ENCODE data around the gene HORMAD2. TPM values are rescaled to one million over a fixed set of nuclear protein-coding genes. Genes with fewer than 3 reads are reported as not detected.

The HORMAD2 gene
- polyA plus RNA-seq, 1 donor = not detected

DNA sequence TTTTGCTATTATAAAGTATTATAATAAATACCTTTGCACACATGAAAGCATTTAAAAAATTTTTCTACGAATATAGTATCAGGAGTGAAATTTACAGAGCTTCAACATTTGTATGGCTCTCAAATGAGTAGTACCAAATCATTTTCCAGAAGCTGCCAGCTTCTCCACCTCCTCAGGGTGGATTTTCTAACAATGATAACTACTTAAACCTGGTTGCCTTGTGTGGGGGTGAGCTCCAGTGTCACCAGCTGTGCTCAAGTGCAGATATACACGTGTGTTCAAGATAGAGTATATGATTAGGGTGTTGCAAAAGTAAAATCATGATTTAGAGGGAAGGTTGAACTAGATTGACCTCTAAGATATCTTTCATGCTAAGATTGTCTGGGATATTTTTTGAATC is 48.2 kb downstream of the HORMAD2 start:
- 40% methylated on average over 1 of the region's 2 CpGs for WGBS (ENCODE audit: insufficient coverage, low lambda C conversion rate)
- DNase-seq = no peak
- no peaks in the 10 kb centered on the region for H3K36me3 ChIP-seq (ENCODE audit: control insufficient read depth, insufficient read depth, low read length)
- no peak overlapping the region for H3K27ac ChIP-seq (ENCODE audit: low read length)
- no peaks in the 10 kb centered on the region for H3K27me3 ChIP-seq (ENCODE audit: control insufficient read depth, insufficient read depth, low read length)
- no peak overlapping the region for H3K4me3 ChIP-seq (ENCODE audit: low read length)
- H3K4me1 ChIP-seq (ENCODE audit: control insufficient read depth, insufficient read depth, low read length) = no peaks in the 10 kb centered on the region
- no peaks in the 10 kb centered on the region for H3K9me3 ChIP-seq (ENCODE audit: control insufficient read depth, low read depth, low read length)

- WGBS (ENCODE audit: insufficient coverage, low lambda C conversion rate) = 100% methylated on average over 1 of the region's 1 CpG
- Histone ChIP-seq H3K9me3 (ENCODE audit: control insufficient read depth, low read depth, low read length) (no peaks in the 10 kb centered on the region), H3K4me3 (ENCODE audit: low read length) (no peak overlapping the region), H3K27ac (ENCODE audit: low read length) (no peak overlapping the region), H3K27me3 (ENCODE audit: control insufficient read depth, insufficient read depth, low read length) (no peaks in the 10 kb centered on the region), H3K36me3 (ENCODE audit: control insufficient read depth, insufficient read depth, low read length) (no peaks in the 10 kb centered on the region), H3K4me1 (ENCODE audit: control insufficient read depth, insufficient read depth, low read length) (no peaks in the 10 kb centered on the region)
- DNase-seq = no peak
These were observed 49.4 kb downstream of the HORMAD2 start for GRCh38 chr22:30129636-30130035.

DNA sequence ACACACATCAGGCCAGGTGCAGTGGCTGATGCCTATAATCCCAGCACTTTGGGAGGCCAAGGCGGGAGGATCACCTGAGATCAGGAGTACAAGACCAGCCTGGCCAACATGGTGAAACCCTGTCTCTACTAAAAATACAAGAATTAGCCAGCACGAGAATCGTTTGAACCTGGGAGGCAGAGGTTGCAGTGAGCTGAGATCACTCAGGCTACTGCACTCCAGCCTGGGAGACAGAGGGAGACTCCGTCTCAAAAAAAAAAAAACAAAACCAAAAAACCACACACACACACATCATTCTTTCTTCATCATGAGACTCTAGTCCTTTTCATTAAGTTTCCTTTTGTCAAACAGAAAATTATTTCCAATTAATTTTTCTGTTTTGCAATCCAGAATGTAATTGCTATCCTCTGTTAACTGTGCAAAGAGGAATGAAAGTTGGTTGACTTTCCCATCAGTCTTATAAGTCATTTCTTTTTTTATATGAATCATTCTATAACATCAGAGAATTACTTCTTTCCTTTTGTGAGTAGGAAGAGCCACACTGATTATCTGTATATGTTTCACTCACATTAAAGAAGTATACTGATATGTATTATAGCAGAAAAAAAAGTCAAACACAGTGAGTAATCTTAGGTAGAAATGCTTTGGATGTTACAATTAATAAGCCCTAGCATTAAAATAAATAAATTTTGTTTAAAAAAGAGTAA is 52.2 kb downstream of the HORMAD2 start:
- Histone ChIP-seq H3K27me3 (ENCODE audit: control insufficient read depth, insufficient read depth, low read length) (no peaks in the 10 kb centered on the region), H3K9me3 (ENCODE audit: control insufficient read depth, low read depth, low read length) (no peaks in the 10 kb centered on the region), H3K27ac (ENCODE audit: low read length) (no peak overlapping the region), H3K4me1 (ENCODE audit: control insufficient read depth, insufficient read depth, low read length) (no peaks in the 10 kb centered on the region), H3K4me3 (ENCODE audit: low read length) (no peak overlapping the region), H3K36me3 (ENCODE audit: control insufficient read depth, insufficient read depth, low read length) (no peaks in the 10 kb centered on the region)
- no CpG with 5 or more reads among the region's 4 CpGs for WGBS (ENCODE audit: insufficient coverage, low lambda C conversion rate)
- no peak for DNase-seq

GRCh38 chr22:30140414-30140813 is 60.1 kb downstream of the HORMAD2 start:
- DNase-seq = no peak
- Histone ChIP-seq H3K4me3 (ENCODE audit: low read length) (no peak overlapping the region), H3K27ac (ENCODE audit: low read length) (no peak overlapping the region), H3K36me3 (ENCODE audit: control insufficient read depth, insufficient read depth, low read length) (no peaks in the 10 kb centered on the region), H3K9me3 (ENCODE audit: control insufficient read depth, low read depth, low read length) (peaks cover 13% of the 10 kb centered on the region), H3K27me3 (ENCODE audit: control insufficient read depth, insufficient read depth, low read length) (peaks cover 2% of the 10 kb centered on the region), H3K4me1 (ENCODE audit: control insufficient read depth, insufficient read depth, low read length) (no peaks in the 10 kb centered on the region)

GRCh38 chr22:30143265-30143664 is 63.0 kb downstream of the HORMAD2 start:
- no peaks in the 10 kb centered on the region for H3K4me1 ChIP-seq (ENCODE audit: control insufficient read depth, insufficient read depth, low read length)

DNA sequence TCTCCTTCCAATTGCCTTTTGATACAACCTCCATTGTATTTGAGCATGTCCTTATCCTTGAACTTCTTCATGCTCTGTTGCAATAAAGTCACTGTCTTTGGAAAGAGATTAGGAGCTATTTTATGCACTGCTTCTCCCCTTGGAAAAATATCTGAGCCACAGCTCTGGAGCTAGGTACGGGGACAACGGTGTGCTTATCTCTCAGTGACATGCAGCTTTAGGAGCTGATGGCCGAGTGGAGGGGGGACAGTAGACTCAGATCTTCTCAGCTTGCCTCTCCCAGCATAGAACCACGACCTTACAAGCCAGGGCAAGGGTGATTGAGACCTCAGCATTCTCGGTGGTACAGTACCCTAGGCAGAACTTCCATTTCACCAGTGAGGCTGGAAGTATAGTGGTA is 64.1 kb downstream of the HORMAD2 start:
- Histone ChIP-seq H3K4me3 (ENCODE audit: low read length) (no peak overlapping the region), H3K27ac (ENCODE audit: low read length) (no peak overlapping the region), H3K36me3 (ENCODE audit: control insufficient read depth, insufficient read depth, low read length) (no peaks in the 10 kb centered on the region), H3K9me3 (ENCODE audit: control insufficient read depth, low read depth, low read length) (peaks cover 13% of the 10 kb centered on the region), H3K27me3 (ENCODE audit: control insufficient read depth, insufficient read depth, low read length) (peaks cover 2% of the 10 kb centered on the region), H3K4me1 (ENCODE audit: control insufficient read depth, insufficient read depth, low read length) (no peaks in the 10 kb centered on the region)
- DNase-seq = no peak
- no CpG with 5 or more reads among the region's 5 CpGs for WGBS (ENCODE audit: insufficient coverage, low lambda C conversion rate)

More at GRCh38 chr22:30143265-30143664, 63.0 kb downstream of the HORMAD2 start:
- H3K4me3 ChIP-seq (ENCODE audit: low read length) = no peak overlapping the region
- H3K27ac ChIP-seq (ENCODE audit: low read length) = no peak overlapping the region
- no peak for DNase-seq
- WGBS (ENCODE audit: insufficient coverage, low lambda C conversion rate) = 100% methylated on average over 1 of the region's 2 CpGs
- H3K27me3 ChIP-seq (ENCODE audit: control insufficient read depth, insufficient read depth, low read length) = peaks cover 2% of the 10 kb centered on the region
- H3K9me3 ChIP-seq (ENCODE audit: control insufficient read depth, low read depth, low read length) = peaks cover 13% of the 10 kb centered on the region
- H3K36me3 ChIP-seq (ENCODE audit: control insufficient read depth, insufficient read depth, low read length) = no peaks in the 10 kb centered on the region

- WGBS (ENCODE audit: insufficient coverage, low lambda C conversion rate) = no CpG with 5 or more reads among the region's 1 CpG
- no peaks in the 10 kb centered on the region for H3K36me3 ChIP-seq (ENCODE audit: control insufficient read depth, insufficient read depth, low read length)
- H3K9me3 ChIP-seq (ENCODE audit: control insufficient read depth, low read depth, low read length) = no peaks in the 10 kb centered on the region
- no peaks in the 10 kb centered on the region for H3K4me1 ChIP-seq (ENCODE audit: control insufficient read depth, insufficient read depth, low read length)
- no peak for DNase-seq
- no peak overlapping the region for H3K4me3 ChIP-seq (ENCODE audit: low read length)
- no peak overlapping the region for H3K27ac ChIP-seq (ENCODE audit: low read length)
- no peaks in the 10 kb centered on the region for H3K27me3 ChIP-seq (ENCODE audit: control insufficient read depth, insufficient read depth, low read length)
These were observed 69.9 kb downstream of the HORMAD2 start for GRCh38 chr22:30150212-30150611.

DNA sequence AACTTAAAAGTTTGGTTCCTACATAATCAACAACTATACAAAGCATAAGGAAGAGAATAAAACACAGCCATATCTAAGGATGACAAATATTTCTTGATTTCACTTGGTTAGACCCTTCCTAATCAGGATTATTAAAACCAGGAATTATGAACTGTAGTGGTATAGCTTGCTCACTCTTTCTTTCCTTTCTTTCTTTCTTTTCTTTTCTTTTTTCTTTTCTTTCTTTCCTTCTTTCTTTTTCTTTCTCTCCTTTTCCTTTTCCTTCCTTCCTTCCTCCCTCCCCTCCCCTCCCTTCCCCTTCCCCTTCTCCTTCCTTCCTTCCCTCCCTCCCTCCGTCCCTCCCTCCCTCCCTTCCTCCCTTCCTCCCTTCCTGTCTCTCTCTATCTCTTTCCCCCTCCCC is 78.0 kb downstream of the HORMAD2 start:
- Histone ChIP-seq H3K4me3 (ENCODE audit: low read length) (no peak overlapping the region), H3K36me3 (ENCODE audit: control insufficient read depth, insufficient read depth, low read length) (no peaks in the 10 kb centered on the region), H3K27ac (ENCODE audit: low read length) (no peak overlapping the region), H3K27me3 (ENCODE audit: control insufficient read depth, insufficient read depth, low read length) (no peaks in the 10 kb centered on the region), H3K9me3 (ENCODE audit: control insufficient read depth, low read depth, low read length) (no peaks in the 10 kb centered on the region), H3K4me1 (ENCODE audit: control insufficient read depth, insufficient read depth, low read length) (no peaks in the 10 kb centered on the region)
- WGBS (ENCODE audit: insufficient coverage, low lambda C conversion rate) = no CpG with 5 or more reads among the region's 1 CpG
- no peak for DNase-seq

- WGBS (ENCODE audit: insufficient coverage, low lambda C conversion rate) = 90% methylated on average over 2 of the region's 11 CpGs
- Histone ChIP-seq H3K36me3 (ENCODE audit: control insufficient read depth, insufficient read depth, low read length) (no peaks in the 10 kb centered on the region), H3K27ac (ENCODE audit: low read length) (no peak overlapping the region), H3K4me3 (ENCODE audit: low read length) (no peak overlapping the region), H3K9me3 (ENCODE audit: control insufficient read depth, low read depth, low read length) (no peaks in the 10 kb centered on the region), H3K4me1 (ENCODE audit: control insufficient read depth, insufficient read depth, low read length) (no peaks in the 10 kb centered on the region), H3K27me3 (ENCODE audit: control insufficient read depth, insufficient read depth, low read length) (no peaks in the 10 kb centered on the region)
- DNase-seq = no peak
These were observed 78.7 kb downstream of the HORMAD2 start for GRCh38 chr22:30158744-30159500.

DNA sequence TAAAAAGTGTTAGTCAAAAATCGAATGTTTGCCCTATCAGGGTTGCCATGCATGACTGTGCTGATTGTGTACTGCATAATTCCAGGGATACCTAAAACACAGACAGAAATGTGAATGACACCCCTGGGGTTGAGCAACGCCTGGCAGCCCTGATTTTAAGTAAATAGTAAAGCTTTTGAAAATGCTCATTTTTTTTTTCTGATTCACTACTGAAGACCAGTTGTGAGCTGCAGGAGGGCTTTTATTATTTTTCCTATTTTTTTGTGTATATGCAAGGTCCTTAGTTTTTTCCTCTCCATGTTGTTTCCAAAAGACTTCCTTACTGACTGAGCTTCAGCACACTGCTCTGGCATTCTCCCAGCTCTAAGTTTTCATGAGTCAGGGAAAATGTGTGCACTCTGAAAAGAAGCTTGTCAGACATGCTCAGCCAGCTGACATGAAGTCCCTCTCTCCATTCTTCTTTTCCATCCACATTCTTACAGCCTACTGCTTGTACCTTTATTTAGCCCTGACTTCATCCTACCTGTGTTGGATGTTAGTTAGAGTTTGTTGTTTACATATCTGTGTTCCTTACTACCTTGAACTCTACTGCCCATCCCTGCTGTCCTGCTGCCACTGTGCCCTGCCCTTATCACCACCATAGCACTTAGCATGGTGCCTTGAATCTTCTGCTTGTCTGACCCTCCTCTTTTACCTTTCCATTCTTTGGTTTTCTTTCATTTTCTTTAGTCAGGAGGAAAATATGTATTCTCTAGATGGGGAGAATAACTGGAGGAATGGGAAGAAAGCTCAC is 79.5 kb downstream of the HORMAD2 start:
- H3K27me3 ChIP-seq (ENCODE audit: control insufficient read depth, insufficient read depth, low read length) = no peaks in the 10 kb centered on the region
- peak; percentile 32 to 40 for DNase-seq
- WGBS (ENCODE audit: insufficient coverage, low lambda C conversion rate) = no CpG with 5 or more reads among the region's 2 CpGs
- no peaks in the 10 kb centered on the region for H3K9me3 ChIP-seq (ENCODE audit: control insufficient read depth, low read depth, low read length)
- H3K27ac ChIP-seq (ENCODE audit: low read length) = no peak overlapping the region
- no peaks in the 10 kb centered on the region for H3K36me3 ChIP-seq (ENCODE audit: control insufficient read depth, insufficient read depth, low read length)
- no peak overlapping the region for H3K4me3 ChIP-seq (ENCODE audit: low read length)
- H3K4me1 ChIP-seq (ENCODE audit: control insufficient read depth, insufficient read depth, low read length) = no peaks in the 10 kb centered on the region
